ENCODE measurements around the gene ITSN2. TPM values are rescaled to one million over a fixed set of nuclear protein-coding genes. Genes with fewer than 3 reads are reported as not detected.

Gene ITSN2
- polyA plus RNA-seq, 1 donor (not counting 4 experiments of a cell fraction or from before 2014, with no cell fraction given), result 19.7 TPM

DNA sequence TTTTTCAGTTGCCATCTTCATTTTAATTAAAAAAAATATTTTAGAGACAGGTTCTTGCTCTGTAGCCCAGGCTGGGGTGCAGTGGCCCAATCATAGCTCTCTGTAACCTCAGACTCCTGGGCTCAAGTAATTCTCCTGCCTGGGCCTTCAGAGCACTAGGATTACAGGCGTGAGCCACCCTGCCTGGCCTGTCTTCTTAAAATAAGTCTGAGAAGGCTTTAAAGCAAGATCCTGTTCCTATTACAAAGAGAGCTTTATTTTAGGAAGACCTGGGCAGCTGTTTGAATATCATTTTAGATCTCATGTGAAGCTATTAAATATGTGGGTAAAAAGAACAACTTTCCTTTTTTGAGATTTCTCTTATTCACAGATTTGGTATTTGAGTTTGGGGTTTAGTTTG, 184.0 kb downstream of the ITSN2 start:
- Histone ChIP-seq H3K4me2 (ENCODE audit: control insufficient read depth, extremely low read depth, insufficient read depth, low read depth, low read length) (no peak overlapping the region), H3K27ac (ENCODE audit: control insufficient read depth, insufficient read depth, low read length) (no peak overlapping the region), H3K79me2 (ENCODE audit: control insufficient read depth, insufficient read depth, low read length) (no peaks in the 10 kb centered on the region), H3K9me3 (ENCODE audit: control insufficient read depth, low read depth, low read length) (no peaks in the 10 kb centered on the region), H4K20me1 (ENCODE audit: control insufficient read depth, extremely low read depth, insufficient read depth, low read length) (no peaks in the 10 kb centered on the region), H3K4me3 (ENCODE audit: control insufficient read depth in 2 of 3, extremely low read depth in 1 of 3, insufficient read depth in 2 of 3, low read depth in 1 of 3, low read length in 3 of 3) (no peak overlapping the region), H3K27me3 (ENCODE audit: control insufficient read depth, extremely low read depth, insufficient read depth, low read length) (peaks cover 10% of the 10 kb centered on the region), H3K9ac (ENCODE audit: control insufficient read depth, extremely low read depth, insufficient read depth, low read length) (no peak overlapping the region), H3K36me3 (ENCODE audit: control insufficient read depth in 2 of 2, extremely low read depth in 1 of 2, insufficient read depth in 2 of 2, low read length in 2 of 2) (no peaks in the 10 kb centered on the region), H3K4me1 (ENCODE audit: control insufficient read depth, extremely low read depth, insufficient read depth, low read length) (no peaks in the 10 kb centered on the region), H2AFZ (ENCODE audit: control insufficient read depth, low read length) (no peak overlapping the region), H3K9me1 (ENCODE audit: control insufficient read depth, extremely low read depth, insufficient read depth, low read length) (no peaks in the 10 kb centered on the region)
- TF ChIP-seq, protein P1, sequence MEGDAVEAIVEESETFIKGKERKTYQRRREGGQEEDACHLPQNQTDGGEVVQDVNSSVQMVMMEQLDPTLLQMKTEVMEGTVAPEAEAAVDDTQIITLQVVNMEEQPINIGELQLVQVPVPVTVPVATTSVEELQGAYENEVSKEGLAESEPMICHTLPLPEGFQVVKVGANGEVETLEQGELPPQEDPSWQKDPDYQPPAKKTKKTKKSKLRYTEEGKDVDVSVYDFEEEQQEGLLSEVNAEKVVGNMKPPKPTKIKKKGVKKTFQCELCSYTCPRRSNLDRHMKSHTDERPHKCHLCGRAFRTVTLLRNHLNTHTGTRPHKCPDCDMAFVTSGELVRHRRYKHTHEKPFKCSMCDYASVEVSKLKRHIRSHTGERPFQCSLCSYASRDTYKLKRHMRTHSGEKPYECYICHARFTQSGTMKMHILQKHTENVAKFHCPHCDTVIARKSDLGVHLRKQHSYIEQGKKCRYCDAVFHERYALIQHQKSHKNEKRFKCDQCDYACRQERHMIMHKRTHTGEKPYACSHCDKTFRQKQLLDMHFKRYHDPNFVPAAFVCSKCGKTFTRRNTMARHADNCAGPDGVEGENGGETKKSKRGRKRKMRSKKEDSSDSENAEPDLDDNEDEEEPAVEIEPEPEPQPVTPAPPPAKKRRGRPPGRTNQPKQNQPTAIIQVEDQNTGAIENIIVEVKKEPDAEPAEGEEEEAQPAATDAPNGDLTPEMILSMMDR (optimal IDR thresholded peaks at IDR 0.05 in 1 of 3, IDR thresholded peaks at IDR 0.05 in 1 of 3, conservative IDR thresholded peaks at IDR 0.05 in 1 of 3; ENCODE audit: extremely low read depth in 1 of 3, insufficient read depth in 2 of 3, low read length in 3 of 3), result no peak
- no peak for TF ChIP-seq EZH2 (IDR thresholded peaks at IDR 0.05; ENCODE audit: low read length)
- dilution Hi-C loops (cut with MboI; ENCODE audit: extremely low pct_ligation_motif_present, low sequenced_read_pairs), result no loop called here
- FAIRE-seq (no peak), DNase-seq (ENCODE audit: low read depth, low spot score) (no peak)

GRCh38 chr2:24175631-24176187, 184.6 kb downstream of the ITSN2 start:
- TF ChIP-seq, protein P1 (optimal IDR thresholded peaks at IDR 0.05 in 1 of 3, IDR thresholded peaks at IDR 0.05 in 1 of 3, conservative IDR thresholded peaks at IDR 0.05 in 1 of 3; ENCODE audit: extremely low read depth in 1 of 3, insufficient read depth in 2 of 3, low read length in 3 of 3), result no peak
- no peak for TF ChIP-seq EZH2 (IDR thresholded peaks at IDR 0.05; ENCODE audit: low read length)
- dilution Hi-C loops (cut with MboI; ENCODE audit: extremely low pct_ligation_motif_present, low sequenced_read_pairs), result no loop called here
- peak; percentile 13 for FAIRE-seq
- peaks cover 10% of the 10 kb centered on the region for H3K27me3 ChIP-seq (ENCODE audit: control insufficient read depth, extremely low read depth, insufficient read depth, low read length)
- H3K4me2 ChIP-seq (ENCODE audit: control insufficient read depth, extremely low read depth, insufficient read depth, low read depth, low read length), result peak overlapping the region; percentile 55
- H3K9me3 ChIP-seq (ENCODE audit: control insufficient read depth, low read depth, low read length), result no peaks in the 10 kb centered on the region
- no peak overlapping the region for H2AFZ ChIP-seq (ENCODE audit: control insufficient read depth, low read length)
- H3K79me2 ChIP-seq (ENCODE audit: control insufficient read depth, insufficient read depth, low read length), result no peaks in the 10 kb centered on the region
- no peak overlapping the region for H3K27ac ChIP-seq (ENCODE audit: control insufficient read depth, insufficient read depth, low read length)
- no peak overlapping the region for H3K9ac ChIP-seq (ENCODE audit: control insufficient read depth, extremely low read depth, insufficient read depth, low read length)
- H3K4me1 ChIP-seq (ENCODE audit: control insufficient read depth, extremely low read depth, insufficient read depth, low read length), result no peaks in the 10 kb centered on the region
- no peaks in the 10 kb centered on the region for H4K20me1 ChIP-seq (ENCODE audit: control insufficient read depth, extremely low read depth, insufficient read depth, low read length)
- H3K36me3 ChIP-seq (ENCODE audit: control insufficient read depth in 2 of 2, extremely low read depth in 1 of 2, insufficient read depth in 2 of 2, low read length in 2 of 2), result no peaks in the 10 kb centered on the region
- H3K4me3 ChIP-seq (ENCODE audit: control insufficient read depth in 2 of 3, extremely low read depth in 1 of 3, insufficient read depth in 2 of 3, low read depth in 1 of 3, low read length in 3 of 3), result peak overlapping the region in 1 of 3 experiments; percentile 29
- H3K9me1 ChIP-seq (ENCODE audit: control insufficient read depth, extremely low read depth, insufficient read depth, low read length), result no peaks in the 10 kb centered on the region
- DNase-seq (ENCODE audit: low read depth, low spot score), result no peak

All from keratinocyte (primary cell).